Neural crest cell (in vitro differentiated cells): ENCODE measurements around the gene ZNF544. TPM values are rescaled to one million over a fixed set of nuclear protein-coding genes. Genes with fewer than 3 reads are reported as not detected.
"Not testable (repeated sequence)": the region's sequence is repeated elsewhere in the genome, so short reads cannot be mapped to it uniquely, and the experiment has no call there.

Experiments used
- DNase-seq: peaks from one replicate; pipeline ENCODE4 v3.0.0; 2021; ENCODE audit warnings: low read depth, mixed read lengths, low spot score
- H3K27ac Mint-ChIP-seq: one replicate; pipeline ENCODE4 v1.8.0; 2021; ENCODE audit warnings: mild to moderate bottlenecking, mixed read lengths; ENCODE audit not compliant: unreplicated experiment
- H3K27me3 Mint-ChIP-seq: 2 replicates; pipeline ENCODE4 v1.8.0; 2021; ENCODE audit warnings: low read depth, mild to moderate bottlenecking, mixed read lengths
- H3K36me3 Mint-ChIP-seq: 2 replicates; pipeline ENCODE4 v1.8.0; 2021; ENCODE audit warnings: low read depth, mild to moderate bottlenecking, mixed read lengths
- H3K4me1 Mint-ChIP-seq: 2 replicates; pipeline ENCODE4 v1.8.0; 2021; ENCODE audit warnings: mixed read lengths
- H3K4me3 Mint-ChIP-seq: one replicate; pipeline ENCODE4 v1.8.0; 2021; ENCODE audit warnings: mild to moderate bottlenecking, mixed read lengths
- H3K9me3 Mint-ChIP-seq: 2 replicates; pipeline ENCODE4 v1.8.0; 2021; ENCODE audit warnings: mixed read lengths
- CTCF ChIP-seq: fragments of 200-600 bp; sonication (generic); conservative IDR thresholded peaks from 2 replicates; pipeline ENCODE4 v1.5.0; 2021; ENCODE audit warnings: antibody characterized with exemption, mild to moderate bottlenecking
- total RNA-seq: library from RNA; stranded (reverse); gene quantifications from 2 replicates; pipeline ENCODE4 v1.2.1, GENCODE V29; 2021

ZNF544 gene
- total RNA-seq, 1 donor from 2014 or later, result 47.4 TPM

GRCh38 chr19:58229255-58229639 lies 533 bp downstream of the ZNF544 start:
- peaks cover 71% of the 10 kb centered on the region for H3K36me3 Mint-ChIP-seq
- peaks cover 34% of the 10 kb centered on the region for H3K9me3 Mint-ChIP-seq
- no peak overlapping the region for H3K27ac Mint-ChIP-seq
- no peaks in the 10 kb centered on the region for H3K27me3 Mint-ChIP-seq
- no peak for DNase-seq
- no peak for TF ChIP-seq CTCF
- H3K4me3 Mint-ChIP-seq, result peak overlapping the region; percentile 96
- H3K4me1 Mint-ChIP-seq, result peaks cover 37% of the 10 kb centered on the region

- no peak for TF ChIP-seq CTCF
- Mint-ChIP-seq H3K27ac (no peak overlapping the region), H3K4me3 (no peak overlapping the region), H3K4me1 (peaks cover 5% of the 10 kb centered on the region), H3K36me3 (peaks cover 83% of the 10 kb centered on the region), H3K9me3 (peaks cover 23% of the 10 kb centered on the region), H3K27me3 (no peaks in the 10 kb centered on the region)
- DNase-seq, result no peak
Measured at GRCh38 chr19:58237324-58237723, 8.6 kb downstream of the ZNF544 start.

- no peaks in the 10 kb centered on the region for H3K27me3 Mint-ChIP-seq
- H3K9me3 Mint-ChIP-seq, result peaks cover 19% of the 10 kb centered on the region
Measured at GRCh38 chr19:58243351-58243750, 14.6 kb downstream of the ZNF544 start.

GRCh38 chr19:58248886-58249285 lies 20.2 kb downstream of the ZNF544 start:
- Mint-ChIP-seq H3K9me3 (peaks cover 31% of the 10 kb centered on the region), H3K27me3 (no peaks in the 10 kb centered on the region), H3K4me3 (peak overlapping the region; percentile 31), H3K36me3 (peaks cover 96% of the 10 kb centered on the region), H3K27ac (no peak overlapping the region), H3K4me1 (no peaks in the 10 kb centered on the region)
- TF ChIP-seq CTCF, result no peak
- DNase-seq, result no peak

More at GRCh38 chr19:58243351-58243750, 14.6 kb downstream of the ZNF544 start:
- Mint-ChIP-seq H3K4me1 (no peaks in the 10 kb centered on the region), H3K36me3 (peaks cover 96% of the 10 kb centered on the region), H3K4me3 (no peak overlapping the region), H3K27ac (no peak overlapping the region)
- TF ChIP-seq CTCF, result no peak
- DNase-seq, result no peak

GRCh38 chr19:58252102-58252685 lies 23.5 kb downstream of the ZNF544 start:
- Mint-ChIP-seq H3K27me3 (no peaks in the 10 kb centered on the region), H3K4me1 (no peaks in the 10 kb centered on the region), H3K4me3 (peak overlapping the region; percentile 11), H3K9me3 (peaks cover 34% of the 10 kb centered on the region), H3K27ac (no peak overlapping the region), H3K36me3 (peaks cover 93% of the 10 kb centered on the region)
- DNase-seq, result no peak
- TF ChIP-seq CTCF, result no peak

- DNase-seq, H3K4me1 Mint-ChIP-seq, H3K27ac Mint-ChIP-seq: not testable (repeated sequence)
- H3K36me3 Mint-ChIP-seq, result peaks cover 95% of the 10 kb centered on the region
- H3K9me3 Mint-ChIP-seq, result peaks cover 38% of the 10 kb centered on the region
- peaks cover 16% of the 10 kb centered on the region for H3K27me3 Mint-ChIP-seq
- H3K4me3 Mint-ChIP-seq, result peak overlapping the region; percentile 25
Measured at GRCh38 chr19:58258259-58258658, 29.5 kb downstream of the ZNF544 start.
